HUES6 (cell line): ENCODE measurements around the gene DCD.
"Not testable (repeated sequence)": the region's sequence is repeated elsewhere in the genome, so short reads cannot be mapped to it uniquely, and the experiment has no call there.

Experiments
- H3K27ac ChIP-seq: 2 replicates; pipeline ENCODE4 v1.7.0; 2013; ENCODE audit warnings: low read depth, mild to moderate bottlenecking, low read length, inconsistent platforms
- H3K27me3 ChIP-seq: 2 replicates; pipeline ENCODE4 v1.6.1; 2013; ENCODE audit warnings: low read length; ENCODE audit not compliant: control insufficient read depth, insufficient read depth
- H3K36me3 ChIP-seq: 2 replicates; pipeline ENCODE4 v1.6.1; 2013; ENCODE audit warnings: low read length; ENCODE audit not compliant: control insufficient read depth, insufficient read depth
- H3K4me1 ChIP-seq: 2 replicates; pipeline ENCODE4 v1.6.1; 2013; ENCODE audit warnings: low read length; ENCODE audit not compliant: control insufficient read depth, insufficient read depth
- H3K4me3 ChIP-seq: 2 replicates; pipeline ENCODE4 v1.5.1; 2013; ENCODE audit warnings: low read depth, low read length
- H3K9ac ChIP-seq: one replicate; pipeline ENCODE4 v1.6.1; 2013; ENCODE audit warnings: mild to moderate bottlenecking, low read length
- H3K9me3 ChIP-seq: 2 replicates; pipeline ENCODE4 v1.6.1; 2013; ENCODE audit warnings: low read depth, low read length; ENCODE audit not compliant: control insufficient read depth, insufficient read depth

DCD gene

DNA sequence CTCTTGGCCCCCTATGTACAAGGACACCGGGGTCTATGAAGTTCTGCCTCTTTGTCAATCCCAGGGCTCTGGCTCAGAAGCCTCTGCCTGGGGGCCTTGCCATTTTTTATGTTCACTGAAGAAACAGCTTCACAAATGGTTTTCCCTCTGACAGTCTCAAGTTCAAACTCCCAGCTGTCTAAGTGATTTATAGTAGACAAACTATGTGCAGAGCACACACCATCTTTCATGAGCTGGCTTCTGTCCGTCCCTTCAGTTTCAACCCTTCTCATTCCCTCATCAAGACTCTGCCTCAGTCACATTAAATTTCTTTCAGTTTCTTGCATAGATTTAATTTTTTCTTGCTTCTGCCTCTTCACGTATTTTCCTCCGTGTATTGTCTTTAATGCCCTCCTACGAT, 2.7 kb upstream of the DCD start:
- no peak overlapping the region for H3K27ac ChIP-seq
- no peak overlapping the region for H3K9ac ChIP-seq
- no peaks in the 10 kb centered on the region for H3K36me3 ChIP-seq
- peaks cover 12% of the 10 kb centered on the region for H3K27me3 ChIP-seq
- H3K4me1 ChIP-seq, result peaks cover 7% of the 10 kb centered on the region
- no peak overlapping the region for H3K4me3 ChIP-seq
- H3K9me3 ChIP-seq, result no peaks in the 10 kb centered on the region

DNA sequence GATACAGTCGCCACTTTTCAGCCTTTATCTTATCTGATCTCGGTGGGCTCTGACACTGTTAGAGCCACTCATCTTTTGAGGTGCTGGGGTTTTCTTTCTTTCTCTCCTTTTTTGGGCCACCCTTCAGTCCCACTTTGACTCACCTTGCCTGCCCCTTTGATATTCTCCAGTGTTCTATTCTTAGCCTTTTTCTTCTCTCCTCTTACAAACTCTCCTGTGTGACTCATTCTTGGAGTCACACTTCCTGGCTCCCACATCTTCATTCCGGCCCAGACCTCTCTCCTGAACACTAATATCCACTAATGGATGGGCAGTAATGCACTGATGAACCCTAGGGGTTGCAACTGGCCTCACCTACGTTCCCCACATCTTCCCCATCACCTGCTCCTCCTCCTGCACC, 2.2 kb upstream of the DCD start:
- no peak overlapping the region for H3K27ac ChIP-seq
- no peaks in the 10 kb centered on the region for H3K9me3 ChIP-seq
- H3K4me1 ChIP-seq, result peaks cover 6% of the 10 kb centered on the region
- no peak overlapping the region for H3K4me3 ChIP-seq
- H3K36me3 ChIP-seq, result no peaks in the 10 kb centered on the region
- no peak overlapping the region for H3K9ac ChIP-seq
- H3K27me3 ChIP-seq, result peaks cover 17% of the 10 kb centered on the region

GRCh38 chr12:54649825-54650224, 1.7 kb upstream of the DCD start:
- no peak overlapping the region for H3K4me3 ChIP-seq
- no peaks in the 10 kb centered on the region for H3K36me3 ChIP-seq
- peaks cover under 1% of the 10 kb centered on the region for H3K4me1 ChIP-seq
- no peak overlapping the region for H3K9ac ChIP-seq
- H3K9me3 ChIP-seq, result no peaks in the 10 kb centered on the region
- peaks cover 22% of the 10 kb centered on the region for H3K27me3 ChIP-seq
- H3K27ac ChIP-seq, result no peak overlapping the region

- Histone ChIP-seq H3K36me3 (no peaks in the 10 kb centered on the region), H3K27me3 (peaks cover 33% of the 10 kb centered on the region), H3K4me1 (no peaks in the 10 kb centered on the region), H3K4me3 (no peak overlapping the region), H3K27ac (no peak overlapping the region), H3K9ac (no peak overlapping the region), H3K9me3 (no peaks in the 10 kb centered on the region)
These were observed 6.6 kb downstream of the DCD start for GRCh38 chr12:54641554-54641953.

DNA sequence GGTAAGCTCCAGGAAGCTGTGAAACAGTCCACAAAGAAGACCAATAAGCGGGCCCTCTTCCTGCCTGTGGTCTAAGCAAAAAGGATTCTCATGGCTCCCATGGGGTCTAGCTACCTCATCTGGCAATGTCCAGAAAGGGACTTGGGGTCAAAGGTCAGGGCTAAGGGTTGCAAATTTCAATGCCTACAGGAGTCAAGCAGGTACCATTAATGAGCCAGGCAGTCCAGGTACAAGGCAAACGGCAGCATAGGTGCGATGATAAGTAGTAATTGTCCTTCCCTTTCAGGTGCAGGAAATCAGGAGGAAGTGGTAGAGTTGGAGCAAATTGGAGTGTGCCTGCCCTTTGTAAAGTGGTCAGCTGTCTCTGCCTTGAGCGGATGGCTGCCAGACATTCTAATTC, 7.1 kb downstream of the DCD start:
- Histone ChIP-seq H3K36me3 (no peaks in the 10 kb centered on the region), H3K9ac (no peak overlapping the region), H3K27me3 (peaks cover 28% of the 10 kb centered on the region), H3K4me1 (no peaks in the 10 kb centered on the region), H3K27ac (no peak overlapping the region), H3K9me3 (no peaks in the 10 kb centered on the region), H3K4me3 (no peak overlapping the region)

DNA sequence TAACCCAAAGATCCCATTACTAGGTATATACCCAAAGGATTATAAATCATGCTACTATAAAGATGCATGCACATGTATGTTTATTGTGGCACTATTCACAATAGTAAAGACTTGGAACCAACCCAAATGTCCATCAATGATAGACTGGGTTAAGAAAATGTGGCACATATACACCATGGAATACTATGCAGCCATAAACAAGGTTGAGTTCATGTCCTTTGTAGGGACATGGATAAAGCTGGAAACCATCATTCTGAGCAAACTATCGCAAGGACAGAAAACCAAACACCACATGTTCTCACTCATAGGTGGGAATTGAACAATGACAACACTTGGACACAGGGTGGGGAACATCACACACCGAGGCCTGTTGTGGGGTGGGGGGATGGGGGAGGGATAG, 9.1 kb downstream of the DCD start:
- not testable (repeated sequence) for H3K4me1 ChIP-seq, H3K4me3 ChIP-seq, H3K27ac ChIP-seq, H3K36me3 ChIP-seq, H3K9ac ChIP-seq, H3K9me3 ChIP-seq
- H3K27me3 ChIP-seq, result peaks cover 12% of the 10 kb centered on the region

DNA sequence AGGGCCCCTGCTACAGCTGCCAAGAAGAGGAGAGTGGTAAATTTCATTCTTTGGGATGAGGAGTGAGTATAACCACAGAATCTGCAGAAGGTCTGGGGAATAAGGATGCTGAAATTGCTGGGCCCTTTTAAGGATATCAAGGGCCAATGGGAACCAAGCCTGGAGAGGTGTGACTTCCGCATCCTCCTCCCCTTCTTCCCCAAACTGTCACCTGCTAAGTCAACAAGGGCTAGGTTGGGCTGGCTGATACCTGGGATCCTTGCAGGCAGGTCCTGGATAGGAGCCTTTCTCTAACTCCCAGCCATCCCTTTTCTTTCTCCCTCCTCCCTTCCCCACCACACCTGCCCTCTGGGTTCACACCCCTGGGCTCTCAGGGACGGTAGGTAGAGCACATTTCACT, 13.4 kb downstream of the DCD start, which contains the start of gene LACRT:
Gene LACRT (minus strand): TSS at position 101 of the 400 bp plus-strand sequence. CDS start 54 bp downstream, at position 47.
- no peak within 1 kb of the TSS for H3K4me3 ChIP-seq
- H3K9ac ChIP-seq, result no peak within 1 kb of the TSS
- peaks cover 5% of the 10 kb centered on the region; the same call in 1 of the 2 replicates for H3K9me3 ChIP-seq
- H3K27ac ChIP-seq, result no peak within 1 kb of the TSS
- H3K4me1 ChIP-seq, result no peaks in the 10 kb centered on the region
- H3K36me3 ChIP-seq, result no peaks in the 10 kb centered on the region
- H3K27me3 ChIP-seq, result peaks cover 11% of the 10 kb centered on the region

DNA sequence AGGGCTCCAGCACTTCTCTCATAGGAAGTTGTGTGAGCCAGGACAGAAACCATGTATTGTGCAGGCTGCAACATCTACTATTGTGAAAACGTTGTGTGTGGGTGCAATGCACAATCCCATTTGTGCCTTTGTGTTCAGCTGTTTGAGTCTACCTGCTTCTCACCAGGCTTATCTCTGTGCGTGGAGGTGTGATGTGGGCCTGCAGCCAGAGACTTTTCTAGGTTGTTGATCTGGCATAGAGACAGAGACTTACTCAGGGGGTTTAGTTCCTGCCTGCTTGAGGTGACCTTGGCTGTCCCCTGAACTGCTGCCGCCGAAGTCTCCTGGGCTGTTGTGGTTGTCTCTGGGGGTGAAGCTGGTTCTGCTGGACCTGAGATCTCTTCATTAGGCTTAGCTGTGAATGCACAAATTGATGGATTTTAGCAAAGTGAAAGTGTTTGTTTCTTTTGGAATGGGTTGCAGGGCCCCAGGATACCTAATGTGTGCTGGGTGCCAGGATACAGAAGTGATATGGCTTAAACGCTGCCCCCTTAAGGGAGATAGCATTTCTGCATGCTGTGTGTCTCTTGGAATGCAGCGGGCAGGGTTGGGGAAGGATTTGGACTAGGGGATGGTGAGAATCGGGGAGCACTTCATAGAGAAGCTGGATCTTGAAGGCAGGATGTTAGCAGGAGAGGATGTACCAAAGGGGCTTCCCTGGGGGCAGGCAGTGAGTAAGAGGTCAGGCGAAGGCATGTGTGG, 16.0 kb downstream of the DCD start:
- no peak overlapping the region for H3K9ac ChIP-seq
- no peaks in the 10 kb centered on the region for H3K4me1 ChIP-seq
- peaks cover 25% of the 10 kb centered on the region for H3K9me3 ChIP-seq
- H3K4me3 ChIP-seq, result no peak overlapping the region
- no peaks in the 10 kb centered on the region for H3K36me3 ChIP-seq
- peaks cover 7% of the 10 kb centered on the region; the same call in 1 of the 2 replicates for H3K27me3 ChIP-seq
- H3K27ac ChIP-seq, result no peak overlapping the region

GRCh38 chr12:54631551-54631950, 16.6 kb downstream of the DCD start:
- Histone ChIP-seq H3K36me3 (no peaks in the 10 kb centered on the region), H3K4me1 (no peaks in the 10 kb centered on the region), H3K27me3 (peaks cover 3% of the 10 kb centered on the region; the same call in 1 of the 2 replicates)

DNA sequence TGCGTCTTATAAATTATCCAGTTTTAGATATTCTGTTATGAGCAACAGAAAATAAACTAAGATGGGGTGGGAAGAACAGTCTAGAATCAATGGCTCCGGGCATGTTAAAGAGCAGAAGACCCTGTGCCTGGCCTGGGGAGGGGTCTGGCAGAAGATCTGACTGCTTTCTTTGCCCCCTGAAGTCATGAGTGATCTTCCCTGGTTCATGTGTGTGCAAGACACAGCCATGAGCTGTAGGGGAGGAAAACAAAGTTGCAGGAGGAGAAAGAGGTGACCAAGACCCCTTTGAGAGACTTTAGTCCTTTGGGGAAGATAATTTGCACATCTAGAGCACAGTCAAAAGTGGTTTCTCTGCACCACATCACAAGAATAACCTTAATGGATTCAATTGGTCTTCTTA, 18.2 kb downstream of the DCD start:
- Histone ChIP-seq H3K9me3 (peaks cover 30% of the 10 kb centered on the region), H3K36me3 (no peaks in the 10 kb centered on the region), H3K9ac (no peak overlapping the region), H3K4me1 (no peaks in the 10 kb centered on the region), H3K27ac (no peak overlapping the region), H3K27me3 (peaks cover 3% of the 10 kb centered on the region), H3K4me3 (no peak overlapping the region)

More at GRCh38 chr12:54631551-54631950, 16.6 kb downstream of the DCD start:
- no peak overlapping the region for H3K27ac ChIP-seq
- peaks cover 30% of the 10 kb centered on the region for H3K9me3 ChIP-seq
- H3K9ac ChIP-seq, result no peak overlapping the region
- H3K4me3 ChIP-seq, result no peak overlapping the region

DNA sequence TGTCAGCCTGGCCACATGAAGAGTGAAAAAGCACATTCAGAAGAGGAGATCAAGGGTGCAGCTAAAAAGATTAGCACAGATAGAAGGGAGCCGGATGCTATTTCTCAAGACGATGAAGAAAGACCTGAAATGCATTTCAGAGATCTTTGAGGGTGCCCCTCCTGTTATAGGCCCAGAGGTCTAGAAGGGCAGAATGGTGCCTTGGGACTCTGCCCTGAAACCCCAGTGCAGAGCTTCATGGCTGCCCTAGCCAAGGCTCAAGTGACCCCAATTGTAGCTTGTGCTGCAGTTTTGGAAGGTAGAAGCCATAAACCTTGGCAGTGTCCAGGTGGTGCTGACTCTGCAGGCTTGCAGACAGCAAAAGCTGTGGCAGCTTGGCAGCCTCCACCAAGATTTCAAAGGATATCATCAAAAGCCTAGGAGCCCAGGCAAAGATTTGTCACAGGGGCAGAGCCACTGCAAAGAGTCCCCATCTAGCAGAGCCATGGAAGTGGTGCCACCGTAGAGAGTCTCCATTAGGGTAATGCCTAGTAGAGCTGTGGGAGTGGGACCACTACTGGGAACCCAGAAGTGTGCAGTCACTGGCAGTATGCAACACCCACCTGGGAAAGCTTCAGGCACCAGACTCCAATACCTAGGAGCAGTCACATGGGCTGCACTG, 19.8 kb downstream of the DCD start:
- H3K9ac ChIP-seq, result no peak overlapping the region
- no peaks in the 10 kb centered on the region for H3K36me3 ChIP-seq
- peaks cover 3% of the 10 kb centered on the region for H3K27me3 ChIP-seq
- H3K9me3 ChIP-seq, result peaks cover 30% of the 10 kb centered on the region
- no peaks in the 10 kb centered on the region for H3K4me1 ChIP-seq
- H3K27ac ChIP-seq, result no peak overlapping the region
- no peak overlapping the region for H3K4me3 ChIP-seq
